GM19455 (cell line): ENCODE data around the gene OSTN.

Experiments
- ATAC-seq: cut with Tn5 transposase; IDR thresholded peaks from one replicate; pipeline ENCODE4 v1.9.1; 2021; ENCODE audit not compliant: unreplicated experiment

Gene OSTN

GRCh38 chr3:191306428-191306827 is 107.4 kb downstream of the OSTN start:
- ATAC-seq, result no peak

DNA sequence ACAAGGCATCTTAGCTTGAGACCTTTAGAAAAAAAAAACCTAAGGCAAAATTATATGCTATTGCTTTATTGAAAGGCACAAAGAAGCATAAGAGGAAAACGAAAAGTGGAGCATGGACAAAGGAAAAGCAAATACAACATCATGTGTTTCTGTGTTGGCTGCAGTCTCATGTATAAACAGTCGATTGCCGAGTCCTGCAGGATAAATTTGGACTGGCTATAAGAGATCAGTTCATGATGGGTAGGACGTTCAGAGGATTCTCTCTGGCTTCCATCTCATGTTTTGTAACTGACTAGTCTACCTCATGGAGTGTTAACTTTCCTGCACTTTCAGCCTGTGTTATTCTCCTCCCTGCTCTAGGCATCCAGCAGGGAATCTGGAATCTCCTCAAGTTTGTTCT is 108.3 kb downstream of the OSTN start:
- ATAC-seq, result no peak

DNA sequence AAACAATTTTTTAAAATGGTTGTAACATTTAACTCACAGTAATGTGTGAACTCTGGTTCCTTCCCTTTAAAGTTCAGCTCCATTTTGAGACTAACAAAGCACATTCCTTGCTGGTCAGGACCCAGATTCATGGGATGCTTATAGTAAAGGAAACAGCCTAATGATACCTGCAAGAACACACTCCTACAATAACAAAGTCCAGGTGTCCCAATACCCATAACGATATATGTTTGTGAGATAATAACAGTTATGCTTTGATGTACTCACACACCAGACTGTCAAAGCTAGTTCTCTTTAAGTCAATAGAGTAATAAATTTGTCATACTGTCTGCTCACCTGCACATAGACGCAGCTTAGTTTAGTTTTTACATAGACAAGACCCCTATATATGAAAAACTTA is 114.3 kb downstream of the OSTN start:
- ATAC-seq, result no peak

DNA sequence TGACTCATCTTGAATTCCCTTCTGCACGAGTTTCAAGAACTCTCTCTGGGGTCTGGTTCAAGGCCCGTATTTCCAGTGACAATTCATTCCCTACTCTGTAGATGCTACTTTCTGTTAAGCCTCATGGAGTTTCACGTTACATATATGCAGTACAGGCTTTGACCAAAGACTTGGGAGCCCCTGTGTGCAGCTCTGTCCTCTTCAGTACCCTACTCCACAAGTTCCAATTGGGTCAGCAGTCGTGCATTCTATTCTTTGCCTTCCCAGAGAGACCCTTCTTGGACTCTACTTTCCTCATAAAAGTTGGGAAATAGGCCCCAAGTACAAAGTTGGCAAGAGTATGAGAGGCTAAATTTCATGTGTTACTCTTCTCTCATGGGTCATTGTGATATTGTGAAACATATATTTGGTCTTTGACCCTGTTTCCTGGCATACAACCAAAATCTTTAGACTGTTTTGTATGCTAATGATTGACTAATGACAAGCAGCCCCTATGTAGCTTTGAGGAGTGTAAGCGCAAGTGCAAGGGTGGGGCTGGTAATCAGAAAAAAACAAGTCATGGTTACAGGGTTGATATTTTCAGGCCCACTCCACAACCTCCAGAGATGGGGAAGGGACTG is 115.2 kb downstream of the OSTN start:
- ATAC-seq, result no peak
